ENCODE data around the gene SPTBN4. TPM values are rescaled to one million over a fixed set of nuclear protein-coding genes. Genes with fewer than 3 reads are reported as not detected.

SPTBN4 gene
- total and polyA plus RNA-seq, 2 of the 4 experiments (the other 2 are of a cell fraction) = 0.72 to 0.91 TPM

GRCh38 chr19:40539070-40539469 lies 72.3 kb downstream of the SPTBN4 start:
- no peaks in the 10 kb centered on the region for H4K20me1 ChIP-seq (ENCODE audit: insufficient read depth, low read length)
- BruUV-seq (replicated peaks) = no TSS peak
- H2AK9ac ChIP-seq (replicated peaks; ENCODE audit: low read depth, low read length, poor library complexity) = no peak overlapping the region
- no peak overlapping the region for H3K4ac ChIP-seq (ENCODE audit: low read depth, low read length)
- H3K4me1 ChIP-seq (ENCODE audit: control insufficient read depth, insufficient read depth, low read length) = peaks cover 4% of the 10 kb centered on the region; the same call in 1 of the 2 replicates
- H2BK120ac ChIP-seq (ENCODE audit: low read depth, low read length) = no peak overlapping the region
- dilution Hi-C loops (cut with HindIII; ENCODE audit: low sequenced_read_pairs, unreplicated experiment) (no loop called here), in situ Hi-C loops (cut with MboI; ENCODE audit: low sequenced_read_pairs) (loop anchor here (5.0 kb wide), 1 partner anchor 58 kb away; no protein-coding TSS in a partner anchor), intact Hi-C loops (cut with micrococcal nuclease) (no loop called here)
- H2AFZ ChIP-seq (replicated peaks; ENCODE audit: low read length, poor library complexity) = no peak overlapping the region
- TF ChIP-seq CTCF (conservative IDR thresholded peaks at IDR 0.05; ENCODE audit: low read depth, low read length) = 0 out of 2 replicates have a peak, but pooled peaks have one; percentile 2
- TF ChIP-seq MXI1 (IDR thresholded peaks at IDR 0.05; ENCODE audit: borderline replicate concordance, low read depth, low read length) = no peak
- H3K18ac ChIP-seq (ENCODE audit: low read depth, low read length) = no peak overlapping the region
- no peak overlapping the region for H4K8ac ChIP-seq (ENCODE audit: low read depth in 2 of 2, low read length in 2 of 2)
- no peaks in the 10 kb centered on the region for H3K79me1 ChIP-seq (ENCODE audit: low read depth in 1 of 2, low read length in 2 of 2)
- no peaks in the 10 kb centered on the region for H3K36me3 ChIP-seq (ENCODE audit: control insufficient read depth, insufficient read depth, low read length)
- ATAC-seq (ENCODE audit: low read depth) (no peak), DNase-seq (no peak)
- no peak overlapping the region for H4K91ac ChIP-seq (ENCODE audit: insufficient read depth, low read depth, low read length)
- H3K9ac ChIP-seq (ENCODE audit: low read depth, low read length) = no peak overlapping the region
- no peak overlapping the region for H3K4me2 ChIP-seq (ENCODE audit: low read depth, low read length)
- H3K27me3 ChIP-seq (ENCODE audit: control insufficient read depth, insufficient read depth, low read length) = peaks cover 16% of the 10 kb centered on the region; the same call in 1 of the 2 replicates
- no peak overlapping the region for H3K27ac ChIP-seq (ENCODE audit: insufficient read depth, low read length)
- H2BK5ac ChIP-seq (ENCODE audit: low read depth, low read length, poor library complexity, severe bottlenecking) = no peak overlapping the region
- H3K9me1 ChIP-seq (ENCODE audit: insufficient read depth, low read length) = no peaks in the 10 kb centered on the region
- H3K9me3 ChIP-seq (ENCODE audit: control insufficient read depth, insufficient read depth, low read length) = peaks cover 4% of the 10 kb centered on the region
- no peak overlapping the region for H4K5ac ChIP-seq (ENCODE audit: low read depth, low read length)
- no peak overlapping the region for H3K14ac ChIP-seq (replicated peaks; ENCODE audit: low read depth, low read length)
- ChIA-PET POLR2A (ENCODE audit: unreplicated experiment) (no interaction called here), CTCF (no interaction called here)
- H2BK20ac ChIP-seq (ENCODE audit: low read depth, low read length) = no peak overlapping the region
- no peak overlapping the region for H2AK5ac ChIP-seq (ENCODE audit: low read depth, low read length)
- no peak overlapping the region for H3K4me3 ChIP-seq (ENCODE audit: insufficient read depth, low read depth, low read length)
- no peak overlapping the region for H2BK15ac ChIP-seq (ENCODE audit: low read depth, low read length)
- no peak overlapping the region for H3K56ac ChIP-seq (ENCODE audit: extremely low read depth, insufficient read depth, low read length)
- WGBS, 2 experiments (ENCODE audit: extremely low coverage in 2 of 2, insufficient read length in 1 of 2) = 80% methylated on average over 1 of the region's 4 CpGs; no CpG with 5 or more reads in 1 of the 2 experiments
- H3K23ac ChIP-seq (ENCODE audit: low read depth, low read length) = no peak overlapping the region
